IMR-90 (cell line): ENCODE measurements around the gene EVI5.

Source experiments
- BHLHE40 ChIP-seq: fragments of 150-350 bp; IDR thresholded peaks from 2 replicates; pipeline ENCODE4 v1.6.1; 2016; ENCODE audit warnings: mild to moderate bottlenecking, low read depth, low read length
- CHD1 ChIP-seq: IDR thresholded peaks from 2 replicates; pipeline ENCODE4 v1.6.1; 2012; ENCODE audit warnings: low read depth, low read length, improper control_type of control experiment
- ELK1 ChIP-seq: fragments of 150-350 bp; IDR thresholded peaks from 2 replicates; pipeline ENCODE4 v1.6.1; 2016; ENCODE audit warnings: low read depth, mild to moderate bottlenecking, low read length, moderate library complexity, borderline replicate concordance
- FOS ChIP-seq: fragments of 150-350 bp; IDR thresholded peaks from 2 replicates; pipeline ENCODE4 v1.6.1; 2016; ENCODE audit warnings: low read depth, low read length
- MAFK ChIP-seq: IDR thresholded peaks from 2 replicates; pipeline ENCODE4 v1.6.1; 2012; ENCODE audit warnings: low read depth, low read length, improper control_type of control experiment
- POLR2A ChIP-seq: IDR thresholded peaks from 2 replicates; pipeline ENCODE4 v1.6.1; 2012; ENCODE audit warnings: mild to moderate bottlenecking, low read depth, low read length
- RFX5 ChIP-seq: IDR thresholded peaks from 2 replicates; pipeline ENCODE4 v1.8.0; 2012; ENCODE audit warnings: low read depth, mild to moderate bottlenecking, low read length, moderate library complexity
- TF ChIP-seq, protein P1 (sequence below): conservative IDR thresholded peaks from 2 replicates; pipeline ENCODE4 v1.5.1; 2012; ENCODE audit warnings: mild to moderate bottlenecking, low read depth, low read length, improper control_type of control experiment
- TF ChIP-seq, protein P2 (sequence below): fragments of 150-350 bp; IDR thresholded peaks from 2 replicates; pipeline ENCODE4 v1.6.1; 2017; ENCODE audit warnings: mild to moderate bottlenecking, antibody characterized with exemption, low read length, low read depth

- TF ChIP-seq, protein P1, sequence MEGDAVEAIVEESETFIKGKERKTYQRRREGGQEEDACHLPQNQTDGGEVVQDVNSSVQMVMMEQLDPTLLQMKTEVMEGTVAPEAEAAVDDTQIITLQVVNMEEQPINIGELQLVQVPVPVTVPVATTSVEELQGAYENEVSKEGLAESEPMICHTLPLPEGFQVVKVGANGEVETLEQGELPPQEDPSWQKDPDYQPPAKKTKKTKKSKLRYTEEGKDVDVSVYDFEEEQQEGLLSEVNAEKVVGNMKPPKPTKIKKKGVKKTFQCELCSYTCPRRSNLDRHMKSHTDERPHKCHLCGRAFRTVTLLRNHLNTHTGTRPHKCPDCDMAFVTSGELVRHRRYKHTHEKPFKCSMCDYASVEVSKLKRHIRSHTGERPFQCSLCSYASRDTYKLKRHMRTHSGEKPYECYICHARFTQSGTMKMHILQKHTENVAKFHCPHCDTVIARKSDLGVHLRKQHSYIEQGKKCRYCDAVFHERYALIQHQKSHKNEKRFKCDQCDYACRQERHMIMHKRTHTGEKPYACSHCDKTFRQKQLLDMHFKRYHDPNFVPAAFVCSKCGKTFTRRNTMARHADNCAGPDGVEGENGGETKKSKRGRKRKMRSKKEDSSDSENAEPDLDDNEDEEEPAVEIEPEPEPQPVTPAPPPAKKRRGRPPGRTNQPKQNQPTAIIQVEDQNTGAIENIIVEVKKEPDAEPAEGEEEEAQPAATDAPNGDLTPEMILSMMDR, result no peak
- no peak for TF ChIP-seq BHLHE40
- TF ChIP-seq CHD1, result no peak
- TF ChIP-seq POLR2A, result no peak
- TF ChIP-seq FOS, result no peak
- TF ChIP-seq MAFK, result no peak
- no peak for TF ChIP-seq ELK1
- TF ChIP-seq, protein P2, sequence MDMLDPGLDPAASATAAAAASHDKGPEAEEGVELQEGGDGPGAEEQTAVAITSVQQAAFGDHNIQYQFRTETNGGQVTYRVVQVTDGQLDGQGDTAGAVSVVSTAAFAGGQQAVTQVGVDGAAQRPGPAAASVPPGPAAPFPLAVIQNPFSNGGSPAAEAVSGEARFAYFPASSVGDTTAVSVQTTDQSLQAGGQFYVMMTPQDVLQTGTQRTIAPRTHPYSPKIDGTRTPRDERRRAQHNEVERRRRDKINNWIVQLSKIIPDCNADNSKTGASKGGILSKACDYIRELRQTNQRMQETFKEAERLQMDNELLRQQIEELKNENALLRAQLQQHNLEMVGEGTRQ, result no peak
- TF ChIP-seq RFX5, result no peak
These were observed 233.0 kb downstream of the EVI5 start for GRCh38 chr1:92551916-92552315.
